Measurements from ENCODE around the gene KCNMB2.
"Not testable (repeated sequence)": the region's sequence is repeated elsewhere in the genome, so short reads cannot be mapped to it uniquely, and the experiment has no call there.

KCNMB2 gene

GRCh38 chr3:178706411-178706810 is 170.2 kb downstream of the KCNMB2 start:
- DNase-seq, result no peak

DNA sequence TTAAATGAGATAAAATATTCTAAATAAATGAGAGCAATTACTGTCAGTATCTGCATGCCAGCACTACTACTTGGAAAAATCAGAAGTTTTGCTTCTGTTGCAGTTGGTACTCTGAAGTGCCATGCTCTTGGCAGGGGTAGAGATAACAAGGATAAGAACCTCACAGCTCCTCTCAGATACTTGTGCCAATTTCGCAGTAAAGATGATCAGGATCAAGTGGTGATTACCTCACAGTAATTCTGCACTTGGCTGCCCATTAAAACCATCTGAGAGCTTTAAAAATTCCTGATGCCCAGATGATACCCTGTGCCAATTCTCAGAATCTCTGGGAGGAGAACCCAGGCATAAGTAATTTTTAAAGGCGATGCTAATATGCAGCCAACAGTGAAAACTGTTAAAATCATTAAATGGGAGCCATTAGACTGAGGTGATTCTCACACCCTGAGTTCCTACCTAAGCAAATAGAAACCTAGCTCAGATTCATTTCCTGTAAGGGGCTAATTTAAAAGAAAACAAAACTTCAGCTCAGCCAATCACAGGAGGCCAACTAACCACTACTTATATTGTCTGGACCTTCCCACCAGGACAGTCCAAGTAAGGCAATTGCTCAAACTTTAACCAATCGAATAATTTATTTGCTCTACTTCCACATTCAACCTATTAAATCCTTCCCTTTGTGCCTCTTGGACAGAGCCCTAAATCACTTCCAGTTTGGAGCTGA is 171.2 kb downstream of the KCNMB2 start:
- DNase-seq, result no peak

DNA sequence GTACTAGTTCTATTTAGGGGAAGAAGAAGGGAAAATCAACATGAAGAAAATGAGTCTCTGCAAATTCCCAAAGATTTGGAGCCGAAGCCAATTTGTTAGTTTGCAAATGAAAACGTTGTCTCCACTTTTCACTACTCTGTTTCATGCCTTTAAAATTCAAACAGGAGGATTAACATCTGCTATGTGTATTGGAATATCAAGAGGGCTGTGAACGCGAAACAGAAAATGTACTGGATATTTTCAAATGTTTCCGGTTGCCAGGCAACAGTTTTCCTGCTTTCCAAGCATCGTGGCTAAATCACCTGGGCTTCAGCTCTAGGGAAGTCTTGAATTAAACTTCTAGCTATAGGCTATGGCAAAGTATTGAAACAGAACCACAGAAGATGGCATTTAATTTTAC is 172.8 kb downstream of the KCNMB2 start:
- no peak for DNase-seq

DNA sequence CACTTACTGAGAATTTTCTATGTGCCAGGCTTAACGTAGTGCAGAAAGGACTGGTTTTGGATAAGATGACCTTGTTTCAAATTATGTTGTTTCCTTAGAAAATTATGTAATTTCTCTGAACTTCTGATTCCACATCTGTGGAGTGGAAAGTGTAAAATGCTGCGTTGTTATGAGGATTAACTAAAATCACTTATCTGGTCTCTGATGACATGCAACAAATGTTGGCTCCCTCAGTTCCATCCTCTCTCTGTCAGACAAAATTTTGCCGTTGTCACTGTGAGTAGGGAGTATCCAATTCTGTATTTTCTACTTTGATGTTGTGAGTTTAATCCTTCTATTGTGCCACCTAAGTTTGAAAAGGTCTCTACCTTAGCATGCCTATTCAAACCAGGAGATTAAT is 175.5 kb downstream of the KCNMB2 start:
- DNase-seq, result no peak

GRCh38 chr3:178712247-178712646 is 176.0 kb downstream of the KCNMB2 start:
- DNase-seq, result no peak

GRCh38 chr3:178714925-178715832 is 178.9 kb downstream of the KCNMB2 start:
- DNase-seq, result no peak

GRCh38 chr3:178718995-178719635 is 182.9 kb downstream of the KCNMB2 start:
- DNase-seq, result no peak

DNA sequence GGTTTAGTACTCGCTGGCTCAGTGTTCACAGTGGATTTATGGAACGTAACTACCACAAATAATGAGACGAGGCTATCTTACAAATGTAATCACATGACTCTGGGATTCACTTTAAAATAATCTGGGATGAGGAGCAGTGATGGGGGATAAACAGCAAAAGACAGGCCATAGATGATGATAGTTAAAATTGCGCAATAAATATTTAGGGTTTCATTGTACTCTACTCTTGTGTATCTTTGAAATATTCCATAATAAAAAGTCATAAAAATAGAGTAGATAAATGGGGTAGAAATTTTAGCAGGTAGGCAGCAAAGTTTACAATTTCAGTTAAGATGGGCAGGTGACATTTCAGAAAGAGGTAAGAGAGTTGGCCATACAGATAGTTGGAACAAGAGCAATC is 196.6 kb downstream of the KCNMB2 start:
- DNase-seq, result no peak

- no peak for DNase-seq
Observed at GRCh38 chr3:178735032-178735674, 198.9 kb downstream of the KCNMB2 start.

- no peak for DNase-seq
Observed at GRCh38 chr3:178736300-178736699, 200.1 kb downstream of the KCNMB2 start.

DNA sequence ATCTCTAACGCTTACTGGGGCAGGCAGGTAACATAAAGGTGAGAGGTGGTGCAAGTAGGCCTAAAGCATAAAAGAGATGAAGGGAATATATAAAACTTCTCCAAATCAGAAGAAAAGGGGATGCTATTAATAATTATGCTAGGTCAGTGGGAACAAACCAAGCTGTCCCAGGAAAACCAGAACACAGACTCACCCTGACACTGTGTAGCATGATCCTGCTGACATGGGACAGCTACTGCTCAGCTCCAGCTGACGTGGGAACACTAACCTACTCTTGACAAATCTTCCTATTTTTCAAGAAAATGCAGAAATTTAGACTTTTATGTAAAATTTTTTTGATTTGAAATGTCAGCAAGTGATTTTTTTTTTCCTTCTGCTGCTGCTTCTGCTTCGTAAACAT is 203.5 kb downstream of the KCNMB2 start:
- no peak for DNase-seq

- DNase-seq, result no peak
Observed at GRCh38 chr3:178741020-178741419, 204.8 kb downstream of the KCNMB2 start.

- DNase-seq, result no peak
Observed at GRCh38 chr3:178743297-178743696, 207.1 kb downstream of the KCNMB2 start.

DNA sequence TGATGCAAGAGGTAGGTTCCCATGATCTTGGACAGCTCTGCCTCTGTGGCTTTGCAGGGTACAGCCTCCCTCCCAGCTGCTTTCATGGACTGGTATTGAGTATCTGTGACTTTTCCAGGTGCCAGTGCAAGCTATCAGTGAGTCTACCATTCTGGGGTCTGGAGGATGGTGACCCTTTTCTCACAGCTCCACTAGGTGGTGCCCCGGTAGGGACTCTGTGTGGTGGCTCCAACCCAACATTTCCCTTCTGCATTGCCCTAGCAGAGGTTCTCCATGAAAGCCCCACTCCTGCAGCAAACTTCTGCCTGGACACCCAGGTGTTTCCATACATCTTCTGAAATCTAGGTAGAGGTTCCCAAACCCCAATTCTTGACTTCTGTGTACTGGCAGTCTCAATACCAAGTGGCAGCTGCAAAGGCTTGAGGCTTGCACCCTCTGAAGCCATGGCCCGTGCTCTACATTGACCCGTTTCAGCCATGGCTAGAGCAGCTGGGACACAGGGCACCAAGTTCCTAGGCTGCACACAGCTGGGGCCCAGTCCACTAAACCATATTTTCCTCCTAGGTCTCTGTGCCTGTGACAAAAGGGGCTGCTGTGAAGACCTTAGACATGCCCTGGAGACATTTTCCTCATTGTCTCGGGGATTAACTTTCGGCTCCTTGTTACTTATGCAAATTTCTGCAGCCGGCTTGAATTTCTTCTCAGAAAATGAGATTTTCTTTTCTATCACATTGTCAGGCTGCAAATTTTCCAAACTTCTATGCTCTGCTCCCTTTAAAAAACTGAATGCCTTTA is 209.8 kb downstream of the KCNMB2 start:
- DNase-seq, result not testable (repeated sequence)

DNA sequence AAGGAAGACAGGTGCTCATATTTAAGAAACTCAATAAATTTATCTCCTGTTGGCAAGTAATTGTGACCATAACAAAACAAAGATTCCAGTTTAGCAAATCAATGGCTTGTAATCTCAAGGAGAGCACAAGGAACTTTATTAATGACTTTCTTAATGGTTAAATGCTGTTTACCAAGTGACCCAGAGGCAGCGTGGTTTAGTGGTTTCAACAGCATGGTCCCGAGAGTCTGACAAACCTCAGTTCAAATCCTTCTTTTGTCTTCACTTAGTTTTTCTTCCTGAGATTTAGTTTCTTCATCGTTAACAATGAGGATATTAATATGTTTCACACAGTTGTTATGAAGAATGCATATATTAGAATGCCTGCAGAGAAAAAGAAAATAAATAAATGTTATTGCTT is 212.6 kb downstream of the KCNMB2 start:
- no peak for DNase-seq

- no peak for DNase-seq
Observed at GRCh38 chr3:178749471-178749870, 213.2 kb downstream of the KCNMB2 start.

- DNase-seq, result no peak
Observed at GRCh38 chr3:178750639-178751300, 214.5 kb downstream of the KCNMB2 start.

DNA sequence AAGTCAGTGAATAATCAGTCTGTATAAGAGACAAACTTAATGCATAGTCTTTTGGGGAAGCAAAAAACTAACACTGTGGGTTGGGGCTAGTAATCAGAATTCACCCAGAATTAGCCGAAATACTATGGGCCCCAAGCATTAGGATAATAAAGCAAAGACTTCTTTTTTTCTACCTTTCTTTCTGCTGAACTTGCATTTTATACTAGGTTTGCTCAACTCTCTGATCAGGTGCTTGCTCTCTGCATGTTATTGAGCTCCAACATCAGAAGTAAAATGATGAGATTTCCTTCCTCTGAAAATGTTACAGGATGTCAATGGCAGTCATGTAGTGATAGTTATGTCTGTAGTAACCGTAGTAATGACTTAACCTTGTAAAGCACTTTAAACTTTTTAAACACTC is 216.6 kb downstream of the KCNMB2 start:
- DNase-seq, result no peak

- DNase-seq, result no peak
Observed at GRCh38 chr3:178754852-178755510, 218.7 kb downstream of the KCNMB2 start.

- no peak for DNase-seq
Observed at GRCh38 chr3:178761024-178761423, 224.8 kb downstream of the KCNMB2 start.

DNA sequence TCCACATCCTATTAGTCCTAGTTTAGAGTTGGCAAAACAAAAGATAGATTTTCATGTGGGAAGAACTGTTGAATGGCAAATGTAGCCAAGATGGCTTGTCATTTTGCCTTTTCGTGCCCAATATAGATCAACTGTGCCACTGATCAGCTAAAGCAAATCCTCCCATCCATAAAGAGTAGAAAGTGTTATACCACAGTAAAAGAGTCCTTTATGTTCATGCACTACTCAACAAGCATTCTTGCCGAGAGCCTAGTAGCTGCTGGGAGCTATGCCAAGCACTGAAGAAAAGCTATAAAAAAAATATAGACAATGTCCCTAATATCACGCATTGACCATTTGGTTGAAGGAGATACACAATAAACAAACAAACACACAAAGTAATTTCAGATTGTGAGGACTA is 225.2 kb downstream of the KCNMB2 start:
- no peak for DNase-seq
